UCSD-AML1 (cell line): ENCODE data around the gene KIDINS220.

Source experiments
- DNase-seq: peaks from one replicate; lab custom pipeline; 2025; ENCODE audit not compliant: unreplicated experiment; lab: John Stamatoyannopoulos, UW

The KIDINS220 gene

DNA sequence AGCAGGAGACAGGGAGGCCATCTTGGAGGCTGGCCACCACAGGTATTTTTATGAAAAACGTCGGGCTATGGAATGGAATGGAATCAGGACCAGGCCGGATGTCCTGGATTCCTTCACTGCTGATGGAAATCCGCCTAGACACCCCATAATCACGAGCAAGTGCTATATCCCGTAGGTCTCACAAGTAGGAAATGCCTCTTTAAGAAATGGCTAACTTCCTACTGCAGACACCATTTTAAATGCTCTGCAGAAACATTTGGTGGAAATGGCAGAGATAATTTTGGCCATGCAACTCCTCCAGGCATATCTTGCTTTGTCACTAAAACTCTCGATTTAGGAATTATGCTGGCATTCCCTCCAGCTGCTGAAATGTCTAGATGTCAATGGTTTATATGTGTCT, 137.6 kb downstream of the KIDINS220 start:
- DNase-seq, result no peak

DNA sequence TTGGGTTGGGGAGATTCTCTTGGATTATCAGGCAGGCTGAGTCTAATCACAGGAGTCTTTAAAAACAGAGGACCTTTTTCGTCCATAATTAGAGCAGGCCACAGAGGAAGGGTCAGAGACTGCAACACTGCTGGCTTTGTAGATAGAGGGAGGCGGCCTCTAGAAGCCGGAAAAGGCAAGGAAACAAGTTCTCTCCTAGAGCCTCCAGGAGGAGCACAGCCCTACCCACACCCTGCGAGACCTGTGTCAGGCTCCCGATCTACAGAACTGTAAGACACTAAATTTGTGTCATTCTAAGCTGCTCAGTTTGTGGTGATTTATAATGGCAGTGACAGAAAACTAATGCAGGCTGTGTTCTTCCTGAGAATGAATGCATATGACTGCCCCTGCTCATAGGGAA, 140.2 kb downstream of the KIDINS220 start:
- DNase-seq, result no peak

DNA sequence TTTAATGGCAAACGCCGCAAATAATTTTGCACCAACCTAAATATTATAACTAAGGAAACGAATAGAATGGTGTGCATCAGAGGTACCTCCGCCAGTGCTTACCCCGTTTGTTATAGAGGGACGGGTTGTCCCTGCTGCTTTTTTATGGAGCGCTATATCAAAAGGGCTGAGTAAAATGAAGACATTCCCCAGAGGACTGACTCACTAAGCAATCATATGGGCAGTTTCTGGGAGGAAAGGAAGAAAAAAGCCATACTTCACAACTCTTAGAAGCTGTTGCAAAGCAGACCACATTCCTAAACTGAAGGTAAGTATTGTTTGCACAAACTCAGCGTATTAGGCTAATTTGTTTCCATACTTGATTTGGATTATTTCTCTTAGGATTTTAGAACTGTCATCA, 142.7 kb downstream of the KIDINS220 start:
- no peak for DNase-seq

DNA sequence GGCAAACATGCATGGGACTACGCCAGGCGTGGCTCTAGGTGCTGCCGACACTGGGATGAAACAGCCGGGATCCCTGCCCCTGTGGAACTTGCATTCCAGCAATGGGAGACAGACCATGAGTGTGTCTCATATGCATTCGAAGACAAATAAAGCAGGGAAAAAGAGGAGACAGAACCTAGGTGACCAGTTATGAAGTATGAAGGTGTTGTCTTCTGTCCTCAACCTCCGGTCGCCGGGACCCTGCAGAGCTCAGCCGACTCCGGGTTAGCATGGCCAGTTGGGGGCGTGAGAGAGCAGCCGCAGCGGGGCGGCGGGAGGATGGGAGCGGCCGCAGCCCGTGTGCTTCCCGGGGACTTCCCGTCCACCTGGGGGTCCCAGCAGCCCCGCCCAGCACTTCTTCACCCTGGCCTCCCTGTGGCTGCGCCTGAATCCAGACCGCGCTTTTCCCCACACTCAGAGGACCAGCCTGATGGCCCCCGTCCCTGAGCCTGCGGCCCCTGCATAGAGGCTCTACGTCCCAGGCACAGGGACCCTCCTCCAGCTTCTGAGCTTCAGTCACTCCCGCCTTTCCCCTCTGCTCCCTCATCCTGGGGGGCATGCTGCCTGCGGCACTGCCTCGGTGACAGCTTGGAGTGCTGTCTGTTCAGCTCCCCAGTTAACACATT, 144.1 kb downstream of the KIDINS220 start:
- no peak for DNase-seq

DNA sequence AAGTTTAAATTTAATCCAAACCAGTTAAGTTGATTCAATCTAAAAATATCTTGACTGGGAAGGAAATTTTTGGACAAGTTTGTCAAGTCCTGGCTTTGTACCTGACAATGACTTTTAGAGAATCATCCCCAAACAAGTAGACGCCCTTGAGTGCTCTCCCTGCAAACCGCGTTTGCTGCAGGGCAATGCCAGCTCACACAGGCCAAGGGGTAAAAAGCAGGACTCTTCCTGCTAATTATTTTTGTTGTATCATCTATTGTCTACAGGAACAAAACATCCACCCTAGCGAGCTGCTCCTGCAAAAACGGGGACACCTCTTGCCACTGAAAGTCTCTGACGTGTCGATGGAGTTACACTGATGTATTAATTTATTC, 144.6 kb downstream of the KIDINS220 start:
- DNase-seq, result no peak

DNA sequence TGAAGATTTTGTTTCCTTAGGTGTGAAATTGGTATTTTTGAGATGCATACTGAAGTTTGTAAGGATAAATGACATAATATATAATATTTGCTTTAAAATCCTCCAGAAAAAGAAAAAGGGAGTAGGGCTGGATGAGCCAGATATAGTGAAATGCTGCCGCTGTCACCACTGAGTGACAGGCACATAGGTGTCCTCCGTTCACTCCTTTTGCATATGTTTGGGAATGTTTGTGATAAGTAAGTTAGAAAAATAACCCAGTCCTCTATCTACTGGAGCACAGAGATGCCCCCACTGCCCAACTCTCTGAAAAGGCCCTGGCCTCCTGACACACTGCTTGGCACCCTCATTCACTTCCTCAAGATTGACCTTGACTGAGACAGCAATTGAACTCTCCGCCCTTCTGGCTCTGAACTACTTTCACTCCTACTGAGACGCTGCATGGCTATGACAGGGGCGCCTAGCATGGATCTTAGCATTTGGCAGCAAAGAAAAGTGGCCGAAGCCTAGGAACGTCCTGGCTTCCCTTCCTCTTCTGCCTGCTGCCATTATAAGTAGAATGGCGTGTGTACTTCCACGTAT, 145.5 kb downstream of the KIDINS220 start:
- DNase-seq, result no peak

DNA sequence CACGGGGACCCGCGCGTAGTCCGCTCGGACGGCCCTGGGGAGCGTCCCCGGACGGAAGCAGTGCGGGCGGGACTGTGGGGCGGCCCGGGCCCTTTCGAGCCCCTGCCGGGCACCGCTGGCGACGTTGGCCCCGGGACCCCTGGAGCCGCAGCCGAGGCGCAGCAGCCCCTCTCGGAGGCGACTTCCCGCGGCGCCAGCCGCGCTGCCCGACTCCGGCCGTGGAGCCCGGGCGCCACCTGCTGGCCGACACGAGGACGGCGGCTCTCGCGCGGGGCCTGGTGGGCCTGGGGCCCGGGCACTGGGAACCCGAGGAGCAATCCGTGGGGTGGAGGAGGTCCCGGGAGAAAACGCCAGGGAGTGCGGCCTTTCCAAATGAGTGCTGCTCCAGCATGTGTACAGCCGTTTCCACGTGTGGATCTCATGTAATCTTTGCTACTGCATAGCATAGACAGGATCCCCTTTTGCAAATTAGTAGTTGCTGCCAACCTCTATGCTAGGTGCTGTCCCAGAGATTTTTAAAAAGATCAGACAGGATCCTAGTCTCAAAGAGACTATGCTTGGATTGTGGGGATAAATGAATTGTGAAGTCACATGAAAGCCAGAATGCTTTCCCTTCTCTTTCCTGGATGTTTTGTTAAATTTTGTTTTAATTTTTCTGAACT, 151.6 kb downstream of the KIDINS220 start:
- DNase-seq, result peak; percentile 80

DNA sequence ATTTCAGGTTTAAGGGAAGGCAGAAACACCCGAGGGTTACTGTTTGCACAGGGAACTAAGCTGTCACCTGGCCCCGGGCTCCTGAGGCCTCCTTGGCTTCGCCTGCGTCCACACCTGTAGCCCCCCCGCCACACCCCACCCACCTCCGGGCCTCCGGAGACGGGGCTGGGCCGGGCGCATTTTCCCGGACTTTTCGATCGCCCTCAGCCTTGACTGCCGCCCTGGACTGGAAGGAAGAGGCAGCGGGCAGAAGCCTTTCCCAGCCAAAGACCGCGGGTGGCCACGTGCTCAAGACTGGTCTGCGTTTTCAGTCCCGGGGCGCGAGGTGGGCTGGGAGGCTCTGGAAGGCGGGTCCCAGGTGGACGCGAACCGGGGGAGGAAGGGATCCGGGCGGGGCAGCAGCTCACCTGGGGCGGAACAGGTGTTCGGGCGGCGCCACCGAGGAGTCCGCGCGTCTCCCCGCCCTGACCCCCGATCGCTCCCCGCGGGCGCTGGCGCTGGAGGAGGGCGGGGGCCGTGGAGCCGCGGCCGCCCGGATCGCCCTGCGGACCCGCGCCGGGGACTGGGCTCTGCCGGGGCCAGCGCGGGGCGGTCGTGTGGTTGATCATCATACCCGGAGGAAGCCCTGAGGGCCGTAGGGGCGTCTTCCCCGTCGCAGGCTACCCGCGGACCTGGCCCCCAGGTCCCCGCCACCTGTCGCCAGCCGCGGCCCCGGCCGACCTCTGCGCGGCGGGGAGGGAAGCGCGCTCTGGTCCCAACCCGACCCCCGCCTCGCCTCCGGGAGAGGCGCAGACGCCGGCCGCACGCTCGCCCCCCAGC, 152.3 kb downstream of the KIDINS220 start:
- peak; percentile 60 for DNase-seq

DNA sequence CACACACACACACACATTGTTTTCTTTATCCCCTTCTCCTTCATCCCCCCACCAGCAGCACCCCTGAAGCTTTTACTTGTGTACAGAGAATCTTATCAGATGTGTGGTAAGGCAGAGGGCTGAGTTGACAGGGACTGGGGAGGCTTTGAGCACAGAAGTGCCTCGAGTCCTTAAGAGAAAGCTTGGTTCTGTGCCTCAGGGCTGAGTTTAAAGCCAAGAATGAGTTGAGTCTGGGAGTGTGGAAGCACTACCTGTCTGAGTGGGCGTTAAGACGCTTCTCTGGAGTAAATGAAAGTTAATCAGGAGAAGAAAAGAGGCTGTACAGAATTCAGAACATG, 152.9 kb downstream of the KIDINS220 start:
- DNase-seq, result peak; percentile 48

DNA sequence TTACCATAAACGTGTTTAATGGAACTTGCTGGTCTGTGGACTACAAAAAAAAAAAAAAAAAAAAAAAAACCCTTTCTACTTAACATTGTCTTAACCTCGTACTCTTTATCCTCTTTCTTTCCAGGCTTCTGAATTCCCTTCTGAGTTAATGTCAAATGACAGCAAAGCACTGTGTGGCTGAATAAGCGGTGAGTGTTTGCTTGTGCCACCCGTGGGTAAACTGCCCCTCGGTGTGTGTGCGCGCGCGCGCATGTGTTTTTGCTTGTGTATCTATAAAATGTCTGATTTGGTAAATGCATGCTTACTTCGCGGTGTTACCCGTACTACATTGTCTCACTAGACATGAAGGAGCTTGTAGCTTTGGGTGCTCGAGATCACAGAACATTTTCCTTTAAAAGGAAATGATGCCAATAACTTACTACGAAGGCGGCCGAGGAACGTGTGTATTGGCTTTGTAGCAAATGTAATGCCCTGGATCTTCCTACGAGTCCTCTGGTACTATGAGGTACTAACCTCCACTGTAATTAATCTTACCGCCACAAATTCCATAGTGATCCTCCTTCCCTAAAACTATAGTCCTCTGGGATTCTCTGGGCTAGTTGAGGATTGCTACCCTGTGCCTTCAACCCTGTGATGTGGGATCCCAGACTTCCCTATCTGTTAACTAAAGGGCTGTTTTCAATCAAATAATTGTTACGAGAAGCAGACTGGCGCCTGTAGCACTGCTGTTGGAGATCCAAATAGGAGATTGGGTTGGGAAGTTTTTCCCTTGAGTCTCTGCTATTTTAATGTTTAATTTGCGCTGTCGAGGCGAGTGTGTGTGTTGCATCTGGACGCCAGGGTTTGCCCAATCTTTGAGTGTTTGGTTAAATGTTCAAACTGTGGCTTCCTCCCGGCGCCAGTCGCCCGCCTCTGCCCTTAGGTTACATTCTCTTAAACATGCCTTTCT, 154.4 kb downstream of the KIDINS220 start:
- peak; percentile 39 for DNase-seq

DNA sequence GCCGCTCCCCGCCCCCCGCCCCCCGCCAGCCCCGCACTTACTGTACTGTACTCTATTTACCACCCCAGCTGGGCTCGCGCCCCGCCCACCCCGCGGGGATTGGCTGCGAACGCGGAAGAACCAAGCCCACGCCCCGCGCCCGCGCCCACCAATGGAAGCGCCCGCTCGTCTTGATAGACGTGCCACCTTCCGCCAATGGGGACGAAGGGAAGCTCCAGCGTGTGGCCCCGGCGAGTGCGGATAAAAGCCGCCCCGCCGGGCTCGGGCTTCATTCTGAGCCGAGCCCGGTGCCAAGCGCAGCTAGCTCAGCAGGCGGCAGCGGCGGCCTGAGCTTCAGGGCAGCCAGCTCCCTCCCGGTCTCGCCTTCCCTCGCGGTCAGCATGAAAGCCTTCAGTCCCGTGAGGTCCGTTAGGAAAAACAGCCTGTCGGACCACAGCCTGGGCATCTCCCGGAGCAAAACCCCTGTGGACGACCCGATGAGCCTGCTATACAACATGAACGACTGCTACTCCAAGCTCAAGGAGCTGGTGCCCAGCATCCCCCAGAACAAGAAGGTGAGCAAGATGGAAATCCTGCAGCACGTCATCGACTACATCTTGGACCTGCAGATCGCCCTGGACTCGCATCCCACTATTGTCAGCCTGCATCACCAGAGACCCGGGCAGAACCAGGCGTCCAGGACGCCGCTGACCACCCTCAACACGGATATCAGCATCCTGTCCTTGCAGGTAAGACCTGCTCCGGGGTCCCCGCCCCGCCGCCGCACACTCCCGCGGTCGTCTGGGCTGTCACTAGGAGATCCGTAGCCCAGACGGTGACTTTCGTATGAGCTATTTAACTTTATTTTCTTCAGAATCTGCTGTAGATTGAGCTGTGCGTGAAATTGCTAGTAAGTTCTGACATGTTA, 155.4 kb downstream of the KIDINS220 start, which contains the start of gene ID2:
Gene ID2, plus strand, starts transcription at position 271 of the 907 bp plus-strand sequence. Its CDS starts 110 bp downstream, at position 381.
- peak; percentile 99 for DNase-seq

DNA sequence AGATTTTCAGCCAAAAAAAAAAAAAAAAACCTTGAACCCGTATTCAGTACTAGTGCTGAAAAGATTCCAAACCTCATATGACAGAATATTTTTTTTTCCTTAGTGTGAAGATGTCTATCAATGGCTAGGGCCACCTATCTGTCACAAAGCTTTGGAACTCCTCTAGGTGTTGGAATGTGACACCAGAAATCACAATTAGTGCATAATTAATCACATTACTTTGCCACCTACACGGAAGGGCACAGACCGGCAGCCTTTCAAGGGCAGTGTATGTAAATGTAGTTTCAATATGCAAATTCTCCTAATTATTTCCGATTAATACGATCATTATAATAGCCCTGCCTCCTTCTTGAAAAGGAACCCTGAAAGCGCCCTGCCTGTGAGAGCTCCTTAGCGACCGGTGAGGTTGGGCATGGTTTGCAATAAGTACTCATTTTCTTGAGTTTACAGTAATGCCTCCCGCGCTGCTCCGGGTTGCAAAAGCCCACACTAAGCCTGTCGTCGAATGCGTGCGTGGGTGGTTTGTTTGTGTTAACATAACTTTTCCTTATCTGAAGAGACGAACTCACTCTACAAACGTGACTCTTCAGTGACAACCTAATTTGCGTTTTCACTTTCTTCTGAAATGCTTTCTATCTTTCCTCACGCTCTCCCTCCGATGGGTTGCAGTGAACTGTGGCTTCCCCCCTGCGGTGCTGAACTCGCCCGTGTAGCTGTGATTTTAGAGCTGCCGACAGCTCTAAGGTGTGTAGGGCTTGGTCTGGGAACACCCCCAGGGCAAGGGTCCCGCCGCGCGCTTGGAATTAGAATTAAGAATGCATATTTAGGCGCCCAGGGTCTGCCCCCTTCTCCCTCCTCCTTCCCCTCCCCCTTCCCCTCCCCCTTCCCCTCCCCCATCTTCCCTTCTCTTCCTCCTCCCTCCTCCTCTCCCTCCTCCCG, 156.3 kb downstream of the KIDINS220 start:
- peak; percentile 66 for DNase-seq

DNA sequence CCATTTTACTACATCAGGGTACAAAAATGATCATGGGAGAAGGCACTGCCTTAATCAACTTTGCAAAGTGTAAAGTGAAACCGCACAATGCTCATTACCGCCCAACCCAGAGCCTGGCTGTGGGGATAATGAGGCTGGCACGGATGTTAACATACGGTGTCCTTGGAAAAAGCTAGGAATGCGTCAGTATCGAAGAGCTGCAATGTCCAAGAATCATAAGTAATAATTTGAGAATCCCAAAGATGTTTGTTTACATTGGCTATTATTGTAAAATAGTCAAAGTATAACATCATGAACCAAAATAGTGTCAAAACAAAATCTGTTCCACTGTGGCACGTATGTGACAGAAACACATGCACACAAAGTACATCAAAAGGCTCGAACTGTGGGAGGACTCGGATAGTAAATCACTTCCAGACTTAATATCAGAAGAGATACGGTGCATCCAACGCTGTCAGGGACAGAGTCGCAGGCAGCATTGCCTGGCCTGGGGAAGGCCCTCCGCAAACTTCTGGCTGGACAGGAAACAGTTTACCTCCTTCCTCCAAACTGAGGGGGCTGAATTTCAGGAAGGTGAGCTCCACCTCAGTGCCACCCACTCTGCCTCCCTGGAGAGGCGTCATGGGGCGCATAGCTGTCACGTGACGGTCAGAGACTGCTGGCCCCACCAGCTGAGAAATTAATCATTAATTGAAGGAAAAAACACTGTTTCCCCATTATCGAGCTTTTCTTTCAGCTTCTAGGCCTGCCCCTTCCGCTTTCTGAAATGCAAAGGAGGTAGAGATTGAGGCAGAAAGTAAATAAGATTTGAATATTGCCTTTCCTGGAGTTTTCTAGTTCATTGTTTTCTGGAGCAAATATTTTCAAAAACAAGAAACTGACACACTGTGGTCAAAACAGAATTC, 157.3 kb downstream of the KIDINS220 start:
- DNase-seq, result no peak

DNA sequence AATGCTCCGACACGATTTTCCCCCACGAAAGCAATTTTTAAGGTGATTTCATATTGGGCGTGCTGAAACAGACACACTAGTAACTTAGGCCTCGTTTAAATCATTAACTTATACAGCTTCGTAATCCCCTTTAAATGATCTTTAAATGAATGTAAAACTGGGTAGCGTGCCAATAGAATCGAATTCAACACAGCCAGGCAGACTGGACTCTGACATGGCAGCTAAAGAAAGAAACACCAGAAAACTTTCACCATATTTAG, 157.9 kb downstream of the KIDINS220 start:
- DNase-seq, result no peak
